Smooth muscle cell (in vitro differentiated cells): ENCODE measurements around the gene MTHFD2L. TPM values are rescaled to one million over a fixed set of nuclear protein-coding genes. Genes with fewer than 3 reads are reported as not detected.

Experiments used
- DNase-seq: peaks from one replicate; lab custom pipeline; 2025; ENCODE audit not compliant: unreplicated experiment; lab: John Stamatoyannopoulos, UW
- H2AFZ ChIP-seq: fragments of 200-600 bp; sonication (generic); 2 replicates; pipeline ENCODE4 v1.6.0; 2016; ENCODE audit warnings: antibody characterized with exemption, low read depth, mild to moderate bottlenecking
- H3F3A ChIP-seq: fragments of 200-600 bp; sonication (generic); 2 replicates; pipeline ENCODE4 v1.6.0; 2017; ENCODE audit warnings: antibody characterized with exemption, low read depth
- H3K27ac ChIP-seq: fragments of 200-600 bp; sonication (generic); 2 replicates; pipeline ENCODE4 v1.5.1; 2016; ENCODE audit warnings: low read depth, mild to moderate bottlenecking
- H3K27me3 ChIP-seq: fragments of 200-600 bp; sonication (generic); 2 replicates; pipeline ENCODE4 v1.6.1; 2016; ENCODE audit warnings: low read depth, mild to moderate bottlenecking
- H3K36me3 ChIP-seq: fragments of 200-600 bp; sonication (generic); 2 replicates; pipeline ENCODE4 v1.5.1; 2016; ENCODE audit warnings: low read depth
- H3K4me1 ChIP-seq: fragments of 200-600 bp; sonication (generic); 2 replicates; pipeline ENCODE4 v1.5.1; 2016; ENCODE audit warnings: low read depth
- H3K4me2 ChIP-seq: fragments of 200-600 bp; sonication (generic); 2 replicates; pipeline ENCODE4 v1.6.0; 2016; ENCODE audit warnings: mild to moderate bottlenecking
- H3K4me3 ChIP-seq: fragments of 200-600 bp; sonication (generic); 2 replicates; pipeline ENCODE4 v1.5.1; 2016; ENCODE audit warnings: mild to moderate bottlenecking
- H3K79me2 ChIP-seq: fragments of 200-600 bp; sonication (generic); 2 replicates; pipeline ENCODE4 v1.6.0; 2016; ENCODE audit warnings: low read depth, mild to moderate bottlenecking
- H3K9ac ChIP-seq: fragments of 200-600 bp; sonication (generic); 2 replicates; pipeline ENCODE4 v1.6.0; 2016; ENCODE audit warnings: low read depth
- H3K9me3 ChIP-seq: fragments of 200-600 bp; sonication (generic); replicated peaks from 2 replicates; pipeline ENCODE4 v1.5.1; 2016; ENCODE audit warnings: low read depth
- H4K20me1 ChIP-seq: fragments of 200-600 bp; sonication (generic); 2 replicates; pipeline ENCODE4 v1.6.0; 2016; ENCODE audit warnings: low read depth
- CTCF ChIP-seq: fragments of 200-600 bp; sonication (generic); IDR thresholded peaks from 2 replicates; pipeline ENCODE4 v1.5.1; 2017; ENCODE audit warnings: borderline replicate concordance, mild to moderate bottlenecking, antibody characterized with exemption; ENCODE audit not compliant: insufficient read depth, poor library complexity, severe bottlenecking
- WGBS: methylation state at CpG from one replicate; pipeline ENCODE4 v1.1.7; 2016; ENCODE audit warnings: low lambda C conversion rate; 5-methylcytosine and 5-hydroxymethylcytosine counted together
- polyA plus RNA-seq: library from polyadenylated mRNA; unstranded; fragments of >200 nt; fragmentation: Nextera tagmentation; extraction: Ambion mirVana; gene quantifications from 2 replicates; pipeline ENCODE4 v1.2.1, GENCODE V29; 2016
- total RNA-seq: library from RNA; depleted of rRNA; stranded (reverse); fragments of >200 nt; gene quantifications from 2 replicates; pipeline ENCODE4 v1.2.3, GENCODE V29; 2014

MTHFD2L gene
- total and polyA plus RNA-seq, 2 experiments from 2014 or later, result 4.9 to 6.6 TPM

DNA sequence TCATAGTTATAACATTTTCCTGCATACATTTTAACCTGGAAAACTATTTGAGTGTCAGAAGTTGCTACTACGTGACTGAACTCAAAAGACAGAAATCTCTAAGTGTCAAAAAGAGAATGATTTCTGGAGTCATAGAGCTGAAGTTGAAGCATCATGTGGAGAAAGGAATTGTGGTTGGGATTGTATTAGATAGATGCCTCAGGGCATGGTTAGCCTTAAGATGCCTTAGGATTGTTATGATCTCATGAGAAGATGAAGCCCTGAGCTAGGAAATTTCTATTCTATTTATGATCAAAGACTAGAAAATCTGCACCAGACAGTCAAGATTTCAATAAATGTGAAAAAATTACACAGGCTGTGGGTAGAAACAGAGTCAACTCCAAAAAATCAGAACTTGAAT is 170.6 kb downstream of the MTHFD2L start:
- Histone ChIP-seq H2AFZ (no peak overlapping the region), H3K9ac (no peak overlapping the region), H3K4me1 (no peaks in the 10 kb centered on the region), H3K79me2 (no peaks in the 10 kb centered on the region), H3K36me3 (no peaks in the 10 kb centered on the region), H4K20me1 (no peaks in the 10 kb centered on the region), H3F3A (no peaks in the 10 kb centered on the region), H3K27me3 (no peaks in the 10 kb centered on the region), H3K4me2 (no peak overlapping the region), H3K4me3 (no peak overlapping the region), H3K9me3 (no peaks in the 10 kb centered on the region), H3K27ac (no peak overlapping the region)
- DNase-seq, result no peak
- 97% methylated on average over 1 of the region's 1 CpG for WGBS
- TF ChIP-seq CTCF, result no peak

GRCh38 chr4:74329307-74329706 is 171.4 kb downstream of the MTHFD2L start:
- no peaks in the 10 kb centered on the region for H3K4me1 ChIP-seq
- TF ChIP-seq CTCF, result no peak
- no peaks in the 10 kb centered on the region for H3K79me2 ChIP-seq
- H3K4me3 ChIP-seq, result no peak overlapping the region
- H3F3A ChIP-seq, result no peaks in the 10 kb centered on the region
- no peaks in the 10 kb centered on the region for H3K36me3 ChIP-seq
- no peak overlapping the region for H3K4me2 ChIP-seq
- no peak overlapping the region for H3K27ac ChIP-seq
- no peaks in the 10 kb centered on the region for H3K9me3 ChIP-seq
- H2AFZ ChIP-seq, result no peak overlapping the region
- no peaks in the 10 kb centered on the region for H4K20me1 ChIP-seq
- H3K27me3 ChIP-seq, result no peaks in the 10 kb centered on the region
- no peak for DNase-seq
- H3K9ac ChIP-seq, result no peak overlapping the region

DNA sequence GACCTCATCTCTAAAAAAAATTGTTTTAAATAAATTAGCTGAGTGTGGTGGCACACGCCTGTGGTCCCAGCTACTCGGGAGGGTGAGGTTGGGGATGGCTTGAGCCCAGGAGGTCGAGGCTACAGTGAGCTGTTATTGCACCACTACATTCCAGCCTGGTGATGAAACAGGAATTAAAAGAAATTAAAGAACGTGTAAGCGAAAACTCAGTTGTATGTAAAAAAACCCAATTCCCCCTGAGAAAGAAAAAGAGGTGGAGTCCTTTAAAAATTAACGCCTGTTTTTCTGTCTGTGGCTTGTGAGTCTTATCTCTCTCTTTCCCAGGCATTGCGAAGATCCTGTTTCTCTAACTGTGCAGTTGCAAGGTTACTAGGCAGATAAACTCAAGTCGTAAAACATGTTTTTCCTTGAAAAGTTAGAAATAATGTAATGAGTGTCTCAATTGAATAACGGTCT is 172.4 kb downstream of the MTHFD2L start:
- Histone ChIP-seq H3K4me1 (no peaks in the 10 kb centered on the region), H3K27ac (no peak overlapping the region), H3K4me3 (no peak overlapping the region), H3K9ac (no peak overlapping the region), H3K4me2 (no peak overlapping the region), H3K9me3 (no peaks in the 10 kb centered on the region), H3K79me2 (no peaks in the 10 kb centered on the region), H3F3A (no peaks in the 10 kb centered on the region), H3K36me3 (no peaks in the 10 kb centered on the region), H3K27me3 (no peaks in the 10 kb centered on the region), H4K20me1 (no peaks in the 10 kb centered on the region), H2AFZ (peak overlapping the region; percentile 48)
- no peak for DNase-seq
- TF ChIP-seq CTCF, result no peak
- WGBS, result 43% methylated on average over 9 of the region's 9 CpGs

DNA sequence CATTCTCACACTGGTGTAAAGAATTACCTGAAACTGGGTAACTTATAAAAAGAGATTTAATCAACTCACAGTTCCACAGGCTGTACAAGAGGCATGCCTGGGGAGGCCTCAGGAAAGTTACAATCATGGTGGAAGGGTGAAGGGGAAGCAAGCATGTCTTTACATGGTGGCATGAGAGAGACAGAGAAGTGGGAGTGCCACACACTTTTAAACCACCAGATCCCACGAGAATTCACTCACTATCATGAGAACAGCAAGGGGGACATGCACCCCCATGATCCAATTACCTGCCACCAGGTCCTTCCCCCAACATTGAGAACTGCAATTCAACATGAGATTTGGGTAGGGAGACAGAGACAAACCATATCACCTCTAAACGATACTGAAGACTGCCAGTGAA is 173.3 kb downstream of the MTHFD2L start:
- no peak overlapping the region for H3K4me2 ChIP-seq

More for the DNA sequence above, 173.3 kb downstream of the MTHFD2L start:
- H3K9me3 ChIP-seq, result no peaks in the 10 kb centered on the region
- no peaks in the 10 kb centered on the region for H3K4me1 ChIP-seq
- H3K79me2 ChIP-seq, result no peaks in the 10 kb centered on the region
- WGBS, result 96% methylated on average over 2 of the region's 2 CpGs
- no peaks in the 10 kb centered on the region for H3K27me3 ChIP-seq
- no peaks in the 10 kb centered on the region for H3F3A ChIP-seq
- no peak for TF ChIP-seq CTCF
- H3K27ac ChIP-seq, result no peak overlapping the region
- no peaks in the 10 kb centered on the region for H4K20me1 ChIP-seq
- H3K9ac ChIP-seq, result no peak overlapping the region
- no peak for DNase-seq
- H3K4me3 ChIP-seq, result no peak overlapping the region
- H3K36me3 ChIP-seq, result no peaks in the 10 kb centered on the region
- H2AFZ ChIP-seq, result no peak overlapping the region
